PC-9 (cell line): ENCODE measurements around the gene CTNND2. TPM values are rescaled to one million over a fixed set of nuclear protein-coding genes. Genes with fewer than 3 reads are reported as not detected.

Source experiments
- BruUV-seq: library from RNA; stranded (reverse); fragments of 400-500 nt; replicated peaks from 2 replicates; lab custom pipeline; 2021; lab: Mats Ljungman, UMichigan
- CTCF ChIA-PET: fragments of 300-600 bp; sonication (Branson Sonifier 250); formaldehyde crosslinking; loops from one replicate; lab custom pipeline; 2022; ENCODE audit warnings: antibody characterized with exemption; lab: Charles Lee
- POLR2A ChIA-PET: fragments of 300-600 bp; sonication (Branson Sonifier 250); formaldehyde crosslinking; loops from one replicate; lab custom pipeline; 2022; ENCODE audit warnings: antibody characterized with exemption; ENCODE audit not compliant: unreplicated experiment; lab: Charles Lee
- DNase-seq, 2 experiments: peaks; one replicate each; pipeline versions ENCODE4 v3.0.0 to v3.0.0-alpha.2; 2015 to 2022; ENCODE audit warnings: mixed read lengths in 1 of 2
- H2AFZ ChIP-seq: fragments of 200-600 bp; sonication (generic); 2 replicates; pipeline ENCODE4 v1.8.1; 2017; ENCODE audit warnings: antibody characterized with exemption
- H3F3A ChIP-seq: fragments of 200-600 bp; sonication (generic); 2 replicates; pipeline ENCODE4 v1.8.1; 2017; ENCODE audit warnings: antibody characterized with exemption, mild to moderate bottlenecking, low read depth; ENCODE audit not compliant: insufficient read depth
- H3K27ac ChIP-seq: fragments of 200-600 bp; sonication (generic); 2 replicates; pipeline ENCODE4 v1.6.1; 2016; ENCODE audit warnings: mixed run types
- H3K27me3 ChIP-seq: fragments of 200-600 bp; sonication (generic); 2 replicates; pipeline ENCODE4 v1.6.1; 2016; ENCODE audit warnings: low read depth, mixed run types; ENCODE audit not compliant: insufficient read depth
- H3K36me3 ChIP-seq: fragments of 200-600 bp; sonication (generic); 2 replicates; pipeline ENCODE4 v1.6.1; 2016; ENCODE audit warnings: low read depth, mixed run types
- H3K4me1 ChIP-seq: fragments of 200-600 bp; sonication (generic); replicated peaks from 2 replicates; pipeline ENCODE4 v1.6.1; 2016; ENCODE audit warnings: mixed run types; ENCODE audit not compliant: insufficient read depth
- H3K4me2 ChIP-seq: fragments of 200-600 bp; sonication (generic); 2 replicates; pipeline ENCODE4 v1.6.1; 2017; ENCODE audit warnings: mixed run types
- H3K4me3 ChIP-seq: fragments of 200-600 bp; sonication (generic); 2 replicates; pipeline ENCODE4 v1.6.1; 2016; ENCODE audit warnings: mixed run types
- H3K79me2 ChIP-seq: fragments of 200-600 bp; sonication (generic); 2 replicates; pipeline ENCODE4 v1.6.1; 2017; ENCODE audit warnings: low read depth, mixed run types
- H3K9me2 ChIP-seq: fragments of 200-600 bp; sonication (generic); 2 replicates; pipeline ENCODE4 v1.8.1; 2017; ENCODE audit warnings: mild to moderate bottlenecking; ENCODE audit not compliant: insufficient read depth
- H3K9me3 ChIP-seq: fragments of 200-600 bp; sonication (generic); 2 replicates; pipeline ENCODE4 v1.8.1; 2016; ENCODE audit warnings: low read depth; ENCODE audit not compliant: insufficient read depth
- H4K20me1 ChIP-seq: fragments of 200-600 bp; sonication (generic); 2 replicates; pipeline ENCODE4 v1.8.1; 2017; ENCODE audit not compliant: insufficient read depth
- CTCF ChIP-seq: fragments of 200-600 bp; sonication (generic); conservative IDR thresholded peaks from 2 replicates; pipeline ENCODE4 v1.6.1; 2017; ENCODE audit warnings: mixed run types, antibody characterized with exemption, mild to moderate bottlenecking, moderate library complexity
- EZH2 ChIP-seq: fragments of 200-600 bp; sonication (generic); IDR thresholded peaks from 2 replicates; pipeline ENCODE4 v1.8.0; 2017; ENCODE audit warnings: antibody characterized with exemption, low read depth
- intact Hi-C: fragments of 100-400 bp; cut with micrococcal nuclease; formaldehyde crosslinking; loops from one replicate; pipeline ENCODE4 v1.10.0; 2022; ENCODE audit not compliant: unreplicated experiment
- total RNA-seq: library from RNA; stranded (reverse); gene quantifications from 2 replicates; pipeline ENCODE4 v1.2.3, GENCODE V29; 2021

CTNND2 gene
- total RNA-seq, 1 experiment from 2014 or later: not detected

- Histone ChIP-seq H3K9me3 (no peaks in the 10 kb centered on the region; the same call in 1 of the 2 replicates), H3K4me1 (no peaks in the 10 kb centered on the region), H2AFZ (no peak overlapping the region), H3F3A (no peaks in the 10 kb centered on the region), H3K36me3 (no peaks in the 10 kb centered on the region), H4K20me1 (no peaks in the 10 kb centered on the region), H3K27ac (no peak overlapping the region), H3K4me2 (no peak overlapping the region), H3K79me2 (no peaks in the 10 kb centered on the region), H3K9me2 (no peaks in the 10 kb centered on the region), H3K27me3 (no peaks in the 10 kb centered on the region), H3K4me3 (no peak overlapping the region)
- TF ChIP-seq CTCF: no peak
- TF ChIP-seq EZH2: no peak
- no TSS peak for BruUV-seq
- intact Hi-C loops: loop anchor here (5.0 kb wide), 1 partner anchor 1273 kb away; no protein-coding TSS in a partner anchor
- peak in 1 of 2 experiments; percentile 57 for DNase-seq
- ChIA-PET POLR2A (no interaction called here), CTCF (no interaction called here)
Measured at GRCh38 chr5:11724940-11725339, 179.3 kb downstream of the CTNND2 start.

DNA sequence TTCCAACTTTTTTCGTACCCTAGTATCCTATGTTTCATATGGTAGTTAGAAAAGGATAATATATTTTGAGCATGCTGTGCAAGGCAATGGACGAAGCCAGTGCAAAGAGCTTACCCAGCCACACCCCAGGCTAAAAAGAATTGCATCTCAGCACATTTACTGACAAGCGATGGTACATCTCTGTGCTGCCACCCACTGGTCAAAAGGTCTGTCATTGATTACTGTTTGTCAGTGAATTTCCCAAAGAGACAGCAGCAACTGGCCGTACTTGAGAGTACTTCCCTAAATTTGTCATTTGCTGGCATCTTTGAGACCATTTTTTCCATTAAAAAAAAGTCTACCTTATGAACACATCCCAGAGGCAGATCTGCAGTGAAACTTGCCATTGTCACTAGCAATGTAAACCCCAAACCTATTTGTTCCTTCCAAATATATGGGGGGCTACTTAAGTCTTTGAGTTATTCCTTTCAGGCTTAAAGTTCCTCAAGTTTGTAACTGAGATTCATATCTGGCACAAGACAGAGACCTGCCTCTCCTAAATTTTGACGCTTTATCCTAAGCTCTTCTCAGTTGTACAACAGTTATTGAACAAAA is 184.3 kb downstream of the CTNND2 start:
- H3K4me2 ChIP-seq: no peak overlapping the region
- ChIA-PET CTCF (interaction anchor here (0.6 to 1.0 kb wide), 2 partner anchors 303 to 1267 kb away, joined by 3 to 4 read pairs; no protein-coding TSS in a partner anchor), POLR2A (no interaction called here)
- H3K4me3 ChIP-seq: no peak overlapping the region
- no peaks in the 10 kb centered on the region for H3K36me3 ChIP-seq
- peak in 1 of 2 experiments; percentile 44 for DNase-seq
- no peak overlapping the region for H2AFZ ChIP-seq
- no peaks in the 10 kb centered on the region for H3K9me3 ChIP-seq
- no peaks in the 10 kb centered on the region for H4K20me1 ChIP-seq
- no peaks in the 10 kb centered on the region for H3K4me1 ChIP-seq
- H3K27ac ChIP-seq: no peak overlapping the region
- H3K79me2 ChIP-seq: no peaks in the 10 kb centered on the region
- H3K9me2 ChIP-seq: no peaks in the 10 kb centered on the region
- BruUV-seq: no TSS peak
- H3K27me3 ChIP-seq: no peaks in the 10 kb centered on the region
- intact Hi-C loops: loop anchor here (1.0 to 5.0 kb wide), 3 partner anchors 453 to 1268 kb away; no protein-coding TSS in a partner anchor
- no peaks in the 10 kb centered on the region for H3F3A ChIP-seq
- TF ChIP-seq CTCF: peak; percentile 57
- no peak for TF ChIP-seq EZH2

DNA sequence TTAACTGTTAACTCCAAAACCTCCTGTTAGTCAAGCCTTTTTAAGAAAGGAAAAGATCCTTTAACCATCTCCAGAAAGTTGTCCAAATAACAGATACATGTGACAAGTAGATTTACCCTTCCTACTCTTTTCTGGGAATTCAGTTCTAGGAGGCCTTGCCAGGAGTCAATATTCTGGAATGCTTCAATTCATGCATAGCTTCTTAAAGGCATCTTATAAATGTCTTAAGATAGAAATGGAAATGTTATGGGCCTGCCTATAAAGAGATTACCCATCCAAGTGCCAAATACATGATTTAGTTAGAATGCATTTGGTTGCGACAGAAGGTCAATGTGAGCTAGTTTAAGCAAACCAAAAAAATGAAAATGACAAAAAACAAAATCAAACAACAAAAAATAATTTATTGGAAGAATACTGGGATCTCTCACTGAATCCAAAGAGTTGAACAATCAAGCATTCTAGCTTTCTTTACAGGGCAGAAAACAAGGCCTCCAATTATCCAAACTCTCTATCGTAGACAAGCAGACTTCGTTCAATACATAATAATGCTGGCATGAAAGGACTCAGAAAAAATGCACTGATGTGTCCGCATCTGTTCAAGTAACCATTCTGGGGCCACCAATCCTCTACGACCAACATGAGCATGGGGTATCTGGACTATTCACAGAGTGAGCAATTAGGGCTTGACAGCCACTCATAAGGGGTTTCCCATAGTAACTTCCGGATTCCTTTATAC is 188.6 kb downstream of the CTNND2 start:
- Histone ChIP-seq H3K4me2 (no peak overlapping the region), H3K4me1 (no peaks in the 10 kb centered on the region), H3K9me2 (no peaks in the 10 kb centered on the region), H3F3A (no peaks in the 10 kb centered on the region), H3K79me2 (no peaks in the 10 kb centered on the region), H4K20me1 (no peaks in the 10 kb centered on the region), H3K36me3 (no peaks in the 10 kb centered on the region), H3K27ac (no peak overlapping the region), H3K27me3 (peaks cover 5% of the 10 kb centered on the region; the same call in 1 of the 2 replicates), H3K4me3 (no peak overlapping the region), H3K9me3 (no peaks in the 10 kb centered on the region), H2AFZ (no peak overlapping the region)
- intact Hi-C loops: no loop called here
- TF ChIP-seq EZH2 (no peak), CTCF (no peak)
- DNase-seq: no peak
- ChIA-PET POLR2A (no interaction called here), CTCF (no interaction called here)
- BruUV-seq: no TSS peak
